IMR-90 (cell line): Measurements from ENCODE around the gene CFAP157. TPM values are rescaled to one million over a fixed set of nuclear protein-coding genes. Genes with fewer than 3 reads are reported as not detected.

ENCODE experiments used
- ATAC-seq: fragments of 200-7000 bp; cut with Tn5 transposase; 2 replicates; pipeline ENCODE4 v1.9.1; 2020; ENCODE audit warnings: low read depth, mild to moderate bottlenecking, moderate library complexity
- BruUV-seq: library from RNA; stranded (reverse); fragments of 400-500 nt; replicated peaks from 2 replicates; lab custom pipeline; 2021; lab: Mats Ljungman, UMichigan
- CTCF ChIA-PET: fragments of 300-600 bp; formaldehyde crosslinking; extraction: SDS; loops from one replicate; lab custom pipeline; 2021; ENCODE audit warnings: antibody characterized with exemption; lab: Yijun Ruan, JAX
- POLR2A ChIA-PET: fragments of 300-600 bp; sonication (Branson Sonifier 250); formaldehyde crosslinking; loops from one replicate; lab custom pipeline; 2022; ENCODE audit warnings: antibody characterized with exemption; ENCODE audit not compliant: unreplicated experiment; lab: Charles Lee
- DNase-seq: peaks from one replicate; pipeline ENCODE4 v3.0.0; 2013
- H2AFZ ChIP-seq: replicated peaks from 2 replicates; pipeline ENCODE3; 2013; ENCODE audit warnings: low read length, mild to moderate bottlenecking; ENCODE audit not compliant: poor library complexity
- H2AK5ac ChIP-seq: 2 replicates; pipeline ENCODE4 v1.6.1; 2013; ENCODE audit warnings: low read depth, low read length, inconsistent platforms
- H2AK9ac ChIP-seq: replicated peaks from 2 replicates; pipeline ENCODE3; 2013; ENCODE audit warnings: mild to moderate bottlenecking, low read depth, low read length, moderate library complexity; ENCODE audit not compliant: poor library complexity
- H2BK120ac ChIP-seq: 2 replicates; pipeline ENCODE4 v1.6.1; 2013; ENCODE audit warnings: low read depth, low read length, inconsistent platforms
- H2BK15ac ChIP-seq: 3 replicates; pipeline ENCODE4 v1.6.1; 2013; ENCODE audit warnings: low read depth, low read length, inconsistent platforms
- H2BK20ac ChIP-seq: 2 replicates; pipeline ENCODE4 v1.6.1; 2013; ENCODE audit warnings: low read depth, mild to moderate bottlenecking, inconsistent platforms, low read length, moderate library complexity
- H2BK5ac ChIP-seq: 2 replicates; pipeline ENCODE4 v1.6.1; 2013; ENCODE audit warnings: mild to moderate bottlenecking, low read depth, low read length, inconsistent platforms; ENCODE audit not compliant: poor library complexity, severe bottlenecking
- H3K14ac ChIP-seq: replicated peaks from 2 replicates; pipeline ENCODE4 v1.6.1; 2013; ENCODE audit warnings: low read depth, low read length, inconsistent platforms
- H3K18ac ChIP-seq: 2 replicates; pipeline ENCODE4 v1.6.1; 2013; ENCODE audit warnings: low read depth, low read length, control low read depth
- H3K23ac ChIP-seq: 2 replicates; pipeline ENCODE4 v1.6.1; 2013; ENCODE audit warnings: low read depth, low read length, inconsistent platforms
- H3K27ac ChIP-seq: 2 replicates; pipeline ENCODE4 v1.5.1; 2013; ENCODE audit warnings: mild to moderate bottlenecking, control low read depth, low read length; ENCODE audit not compliant: insufficient read depth
- H3K27me3 ChIP-seq: 2 replicates; pipeline ENCODE4 v1.6.1; 2013; ENCODE audit warnings: low read length; ENCODE audit not compliant: control insufficient read depth, insufficient read depth
- H3K36me3 ChIP-seq: 2 replicates; pipeline ENCODE4 v1.6.1; 2013; ENCODE audit warnings: low read length, mixed read lengths; ENCODE audit not compliant: control insufficient read depth, insufficient read depth
- H3K4ac ChIP-seq: 2 replicates; pipeline ENCODE4 v1.6.1; 2013; ENCODE audit warnings: low read depth, low read length, inconsistent platforms
- H3K4me1 ChIP-seq: 2 replicates; pipeline ENCODE4 v1.6.1; 2013; ENCODE audit warnings: low read length, mixed read lengths; ENCODE audit not compliant: control insufficient read depth, insufficient read depth
- H3K4me2 ChIP-seq: 2 replicates; pipeline ENCODE4 v1.6.1; 2013; ENCODE audit warnings: low read depth, mild to moderate bottlenecking, control low read depth, low read length, moderate library complexity
- H3K4me3 ChIP-seq: 2 replicates; pipeline ENCODE4 v1.5.1; 2013; ENCODE audit warnings: low read depth, mild to moderate bottlenecking, control low read depth, low read length, moderate library complexity; ENCODE audit not compliant: insufficient read depth
- H3K56ac ChIP-seq: 2 replicates; pipeline ENCODE4 v1.6.1; 2013; ENCODE audit warnings: low read length, inconsistent platforms; ENCODE audit not compliant: insufficient read depth; ENCODE audit errors: extremely low read depth
- H3K79me1 ChIP-seq, 2 experiments: 2 replicates each; pipeline ENCODE4 v1.6.1; 2013; ENCODE audit warnings: low read length in 2 of 2, inconsistent platforms in 1 of 2, low read depth in 1 of 2
- H3K9ac ChIP-seq: 2 replicates; pipeline ENCODE4 v1.6.1; 2013; ENCODE audit warnings: low read depth, low read length, control low read depth
- H3K9me1 ChIP-seq: 2 replicates; pipeline ENCODE4 v1.6.1; 2013; ENCODE audit warnings: low read length, inconsistent platforms; ENCODE audit not compliant: insufficient read depth
- H3K9me3 ChIP-seq: 2 replicates; pipeline ENCODE4 v1.6.1; 2013; ENCODE audit warnings: low read length; ENCODE audit not compliant: control insufficient read depth, insufficient read depth
- H4K20me1 ChIP-seq: 2 replicates; pipeline ENCODE4 v1.6.1; 2013; ENCODE audit warnings: low read length, inconsistent platforms; ENCODE audit not compliant: insufficient read depth
- H4K5ac ChIP-seq: 2 replicates; pipeline ENCODE4 v1.6.1; 2013; ENCODE audit warnings: mild to moderate bottlenecking, low read depth, low read length, control low read depth
- H4K8ac ChIP-seq, 2 experiments: 2 replicates each; pipeline ENCODE4 v1.6.1; 2013; ENCODE audit warnings: low read depth in 2 of 2, low read length in 2 of 2, control low read depth in 1 of 2, inconsistent platforms in 1 of 2
- H4K91ac ChIP-seq: 2 replicates; pipeline ENCODE4 v1.6.1; 2013; ENCODE audit warnings: low read depth, low read length, inconsistent platforms; ENCODE audit not compliant: insufficient read depth
- BHLHE40 ChIP-seq: fragments of 150-350 bp; IDR thresholded peaks from 2 replicates; pipeline ENCODE4 v1.6.1; 2016; ENCODE audit warnings: mild to moderate bottlenecking, low read depth, low read length
- CEBPB ChIP-seq: IDR thresholded peaks from 2 replicates; pipeline ENCODE4 v1.6.1; 2012; ENCODE audit warnings: low read depth, low read length, improper control_type of control experiment
- CHD1 ChIP-seq: IDR thresholded peaks from 2 replicates; pipeline ENCODE4 v1.6.1; 2012; ENCODE audit warnings: low read depth, low read length, improper control_type of control experiment
- CTCF ChIP-seq: conservative IDR thresholded peaks from 2 replicates; pipeline ENCODE4 v1.5.1; 2012; ENCODE audit warnings: mild to moderate bottlenecking, low read depth, low read length, improper control_type of control experiment
- ELK1 ChIP-seq: fragments of 150-350 bp; IDR thresholded peaks from 2 replicates; pipeline ENCODE4 v1.6.1; 2016; ENCODE audit warnings: low read depth, mild to moderate bottlenecking, low read length, moderate library complexity, borderline replicate concordance
- FOS ChIP-seq: fragments of 150-350 bp; IDR thresholded peaks from 2 replicates; pipeline ENCODE4 v1.6.1; 2016; ENCODE audit warnings: low read depth, low read length
- MAFK ChIP-seq: IDR thresholded peaks from 2 replicates; pipeline ENCODE4 v1.6.1; 2012; ENCODE audit warnings: low read depth, low read length, improper control_type of control experiment
- MAZ ChIP-seq: IDR thresholded peaks from 2 replicates; pipeline ENCODE4 v1.6.1; 2012; ENCODE audit warnings: low read depth, mild to moderate bottlenecking, low read length, improper control_type of control experiment, moderate library complexity, borderline replicate concordance
- MXI1 ChIP-seq: IDR thresholded peaks from 2 replicates; pipeline ENCODE4 v1.6.1; 2012; ENCODE audit warnings: low read depth, mild to moderate bottlenecking, low read length, moderate library complexity, borderline replicate concordance
- NFE2L2 ChIP-seq: fragments of 150-350 bp; IDR thresholded peaks from 2 replicates; pipeline ENCODE4 v1.6.1; 2016; ENCODE audit warnings: low read depth, mild to moderate bottlenecking, low read length
- POLR2A ChIP-seq: IDR thresholded peaks from 2 replicates; pipeline ENCODE4 v1.6.1; 2012; ENCODE audit warnings: mild to moderate bottlenecking, low read depth, low read length
- RAD21 ChIP-seq: IDR thresholded peaks from 2 replicates; pipeline ENCODE4 v1.6.1; 2012; ENCODE audit warnings: low read length, improper control_type of control experiment
- RCOR1 ChIP-seq: IDR thresholded peaks from 2 replicates; pipeline ENCODE4 v1.6.1; 2012; ENCODE audit warnings: mild to moderate bottlenecking, low read length, improper control_type of control experiment; ENCODE audit not compliant: insufficient replicate concordance
- RFX5 ChIP-seq: IDR thresholded peaks from 2 replicates; pipeline ENCODE4 v1.8.0; 2012; ENCODE audit warnings: low read depth, mild to moderate bottlenecking, low read length, moderate library complexity
- USF2 ChIP-seq: fragments of 150-350 bp; IDR thresholded peaks from 2 replicates; pipeline ENCODE4 v1.6.1; 2017; ENCODE audit warnings: mild to moderate bottlenecking, antibody characterized with exemption, low read length, low read depth
- WGBS, 2 experiments: methylation state at CpG; one replicate each; pipeline versions ENCODE4 v1.1.5 to v1.1.7; 2013; ENCODE audit warnings: missing lambda C conversion rate in 2 of 2; ENCODE audit not compliant: insufficient read length in 1 of 2; ENCODE audit errors: extremely low coverage in 2 of 2; 5-methylcytosine and 5-hydroxymethylcytosine counted together
- dilution Hi-C: fragments of 300-500 bp; cut with HindIII; formaldehyde crosslinking; loops from one replicate; pipeline ENCODE4 v1.14.3; 2018; ENCODE audit warnings: low sequenced_read_pairs; ENCODE audit not compliant: unreplicated experiment
- in situ Hi-C: fragments of 300-500 bp; cut with MboI; formaldehyde crosslinking; loops from 3 replicates; pipeline ENCODE4 v1.14.3; 2019; ENCODE audit warnings: low sequenced_read_pairs, inconsistent platforms, mixed read lengths
- intact Hi-C: fragments of 100-400 bp; cut with micrococcal nuclease; formaldehyde crosslinking; loops from 2 replicates; pipeline ENCODE4 v1.10.0; 2022
- polyA plus RNA-seq, 3 experiments: library from polyadenylated mRNA; depleted of rRNA; stranded (reverse); fragments of >200 nt; gene quantifications; 2 replicates each; pipeline ENCODE4 v1.2.3, GENCODE V29; 2012; ENCODE audit warnings: low replicate concordance in 1 of 3
- total RNA-seq: library from RNA; depleted of rRNA; stranded (reverse); fragments of >200 nt; gene quantifications from 2 replicates; pipeline ENCODE4 v1.2.3, GENCODE V29; 2012

CFAP157 gene
- total and polyA plus RNA-seq, 2 of the 4 experiments (the other 2 are of a cell fraction) = not detected

GRCh38 chr9:127660886-127661741 is 45.7 kb upstream of the CFAP157 start:
- dilution Hi-C loops (no loop called here), in situ Hi-C loops (no loop called here), intact Hi-C loops (no loop called here)
- Histone ChIP-seq H2AK5ac (no peak overlapping the region), H3K4me3 (no peak overlapping the region), H4K5ac (no peak overlapping the region), H3K9me3 (no peaks in the 10 kb centered on the region), H2BK120ac (no peak overlapping the region), H3K4ac (no peak overlapping the region), H3K56ac (no peak overlapping the region), H2AFZ (no peak overlapping the region), H3K23ac (no peak overlapping the region), H3K14ac (no peak overlapping the region), H3K9ac (no peak overlapping the region), H3K4me2 (no peak overlapping the region), H3K79me1 (no peaks in the 10 kb centered on the region), H2BK5ac (no peak overlapping the region), H2AK9ac (no peak overlapping the region), H4K91ac (no peak overlapping the region), H2BK20ac (no peak overlapping the region), H3K4me1 (no peaks in the 10 kb centered on the region), H4K8ac (no peak overlapping the region), H4K20me1 (no peaks in the 10 kb centered on the region), H3K9me1 (peaks cover 11% of the 10 kb centered on the region; the same call in 1 of the 2 replicates), H3K36me3 (peaks cover 37% of the 10 kb centered on the region), H3K27me3 (no peaks in the 10 kb centered on the region), H2BK15ac (no peak overlapping the region), H3K18ac (no peak overlapping the region), H3K27ac (no peak overlapping the region)
- WGBS, 2 experiments = 67% methylated on average over 3 of the region's 13 CpGs; no CpG with 5 or more reads in 1 of the 2 experiments
- no TSS peak for BruUV-seq
- ChIA-PET POLR2A (no interaction called here), CTCF (no interaction called here)
- DNase-seq (no peak), ATAC-seq (no peak)
- TF ChIP-seq CEBPB (no peak), USF2 (no peak), RFX5 (no peak), BHLHE40 (no peak), NFE2L2 (no peak), RAD21 (no peak), MXI1 (no peak), RCOR1 (no peak), FOS (no peak), CTCF (no peak), MAZ (no peak), POLR2A (no peak), MAFK (no peak), CHD1 (no peak), ELK1 (no peak)
